HG02943 (cell line): ENCODE results near the gene NSFL1C.
"Not testable (repeated sequence)": the region's sequence is repeated elsewhere in the genome, so short reads cannot be mapped to it uniquely, and the experiment has no call there.

Experiments used
- ATAC-seq: cut with Tn5 transposase; IDR thresholded peaks from one replicate; pipeline ENCODE4 v1.9.1; 2021; ENCODE audit warnings: mild to moderate bottlenecking, low read depth, moderate library complexity; ENCODE audit not compliant: unreplicated experiment

The NSFL1C gene

GRCh38 chr20:1466211-1467081, at the start of gene NSFL1C:
TSS of gene NSFL1C (minus strand) at chr20:1466849. CDS start at chr20:1466824, 25 bp downstream.
- peak; percentile 81 for ATAC-seq

- no peak for ATAC-seq
Measured at GRCh38 chr20:1513801-1514200, 47.2 kb upstream of the NSFL1C start.

GRCh38 chr20:1509237-1509636, 42.6 kb upstream of the NSFL1C start:
- no peak for ATAC-seq

DNA sequence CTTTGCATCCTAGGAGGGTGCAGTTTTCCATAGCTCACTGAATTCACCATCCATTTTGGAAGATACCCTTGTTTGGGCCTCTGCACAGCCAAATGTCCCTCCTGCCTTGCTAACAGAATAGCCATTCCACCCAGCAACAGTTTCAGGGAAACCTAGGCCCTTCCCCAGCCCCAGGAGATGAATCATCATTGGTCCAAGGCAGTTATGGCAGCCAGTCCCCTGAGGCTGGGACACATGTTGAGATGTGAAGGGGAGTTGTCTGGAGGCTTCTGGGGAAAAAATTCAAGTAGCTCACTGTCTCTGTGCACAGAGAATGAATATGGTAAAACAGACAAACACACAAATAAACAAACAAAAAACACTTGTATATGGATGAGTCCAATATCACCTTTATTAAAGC, 41.9 kb upstream of the NSFL1C start:
- no peak for ATAC-seq

- ATAC-seq, result no peak
Measured at GRCh38 chr20:1507276-1507675, 40.6 kb upstream of the NSFL1C start.

DNA sequence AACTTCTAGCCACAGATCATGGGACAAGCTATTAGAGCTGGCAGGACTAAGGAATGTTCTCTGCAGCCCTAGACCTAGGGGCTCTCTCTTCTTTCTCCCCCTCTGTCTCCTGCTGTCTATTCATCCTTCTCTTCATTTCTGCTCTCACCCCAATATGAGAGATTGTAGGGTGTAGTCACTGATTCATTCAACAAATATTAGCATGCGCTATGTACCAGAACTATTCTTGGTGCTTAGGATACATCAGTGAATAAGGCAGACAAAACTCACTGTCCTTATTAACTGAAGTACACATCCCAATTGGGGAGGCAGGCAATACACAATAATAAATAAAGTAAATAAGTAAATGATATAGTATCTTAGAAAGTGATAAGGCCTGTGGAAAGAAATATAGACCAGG, 39.2 kb upstream of the NSFL1C start:
- no peak for ATAC-seq

GRCh38 chr20:1505361-1505760, 38.7 kb upstream of the NSFL1C start:
- no peak for ATAC-seq

DNA sequence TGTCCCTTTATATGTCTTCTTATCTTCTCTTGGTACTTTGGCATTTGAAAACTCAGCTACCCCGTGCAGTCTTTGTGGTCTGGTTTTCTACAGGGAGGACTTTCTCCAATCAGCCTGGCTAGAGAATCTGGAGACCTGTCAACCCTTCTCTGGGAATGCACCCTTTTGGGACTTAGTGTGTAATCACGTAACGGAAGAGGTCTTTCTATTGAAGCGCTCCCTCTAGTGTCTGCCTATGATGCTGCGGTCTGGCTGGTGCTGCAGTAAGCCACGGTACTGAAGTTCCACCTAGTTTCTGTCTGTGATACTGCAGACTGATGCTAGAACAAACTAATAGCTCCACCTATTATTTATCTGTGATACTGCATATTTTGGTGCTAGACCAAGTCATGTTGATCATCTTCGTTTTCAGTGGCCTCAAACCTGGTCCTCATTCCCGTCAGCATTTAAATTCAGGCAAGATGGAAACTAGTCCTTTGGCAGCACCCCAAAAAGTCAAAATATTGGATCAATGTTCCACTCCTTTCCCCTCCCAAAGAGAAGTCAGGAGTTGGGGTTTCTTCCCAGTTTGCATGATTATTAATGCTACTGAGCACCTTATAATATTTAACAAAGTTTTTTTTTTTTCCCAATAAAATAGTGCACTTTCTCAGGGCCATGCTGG, 37.0 kb upstream of the NSFL1C start:
- ATAC-seq, result peak; percentile 88

GRCh38 chr20:1500496-1500895, 33.8 kb upstream of the NSFL1C start:
- no peak for ATAC-seq

DNA sequence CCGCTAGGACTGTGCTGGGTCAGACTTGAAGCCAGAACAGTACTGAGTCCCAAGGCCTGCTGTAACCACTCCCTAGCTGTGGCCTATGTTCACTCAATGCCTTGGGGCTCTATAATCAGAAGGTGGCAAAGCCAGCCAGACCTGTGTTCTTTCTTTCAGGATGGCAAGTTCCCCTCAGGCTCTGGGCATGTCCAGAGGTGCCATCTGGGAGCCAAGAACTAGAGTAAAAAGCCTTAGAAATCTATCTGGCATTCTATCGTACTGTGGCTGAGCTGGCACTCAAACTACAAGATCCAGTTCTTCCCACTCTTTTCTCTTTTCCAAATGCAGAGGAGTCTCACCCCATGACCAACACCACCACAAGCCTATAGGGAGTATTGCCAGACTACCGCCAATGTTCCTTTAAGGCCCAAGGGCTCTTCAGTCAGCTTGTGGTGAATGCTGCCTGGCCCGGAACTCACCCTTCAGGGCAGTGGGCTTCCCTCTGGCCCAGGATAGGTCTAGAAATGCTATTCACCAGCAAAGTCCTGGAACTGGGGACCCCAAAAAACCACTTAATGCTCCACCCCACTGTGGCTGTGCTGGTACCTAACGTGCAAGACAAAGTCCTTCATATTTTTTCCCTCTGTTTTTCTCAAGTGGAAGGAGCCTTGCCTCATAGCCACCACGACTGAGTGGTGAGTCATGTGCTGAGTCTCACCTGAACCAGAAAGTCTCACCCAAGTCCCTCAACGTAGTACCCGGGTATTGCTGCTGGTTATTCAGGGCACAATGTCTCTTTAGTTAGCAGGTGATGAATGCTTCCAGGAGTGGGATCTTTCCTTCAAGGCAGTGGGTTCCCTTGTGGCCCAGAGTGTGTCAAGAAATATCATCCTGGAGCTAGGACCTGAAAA, 33.1 kb upstream of the NSFL1C start:
- no peak for ATAC-seq

- ATAC-seq, result not testable (repeated sequence)
Measured at GRCh38 chr20:1497371-1497770, 30.7 kb upstream of the NSFL1C start.

GRCh38 chr20:1496930-1497329, 30.3 kb upstream of the NSFL1C start:
- no peak for ATAC-seq

GRCh38 chr20:1494436-1494835, 27.8 kb upstream of the NSFL1C start:
- no peak for ATAC-seq

- ATAC-seq, result no peak
Measured at GRCh38 chr20:1493536-1493935, 26.9 kb upstream of the NSFL1C start.

DNA sequence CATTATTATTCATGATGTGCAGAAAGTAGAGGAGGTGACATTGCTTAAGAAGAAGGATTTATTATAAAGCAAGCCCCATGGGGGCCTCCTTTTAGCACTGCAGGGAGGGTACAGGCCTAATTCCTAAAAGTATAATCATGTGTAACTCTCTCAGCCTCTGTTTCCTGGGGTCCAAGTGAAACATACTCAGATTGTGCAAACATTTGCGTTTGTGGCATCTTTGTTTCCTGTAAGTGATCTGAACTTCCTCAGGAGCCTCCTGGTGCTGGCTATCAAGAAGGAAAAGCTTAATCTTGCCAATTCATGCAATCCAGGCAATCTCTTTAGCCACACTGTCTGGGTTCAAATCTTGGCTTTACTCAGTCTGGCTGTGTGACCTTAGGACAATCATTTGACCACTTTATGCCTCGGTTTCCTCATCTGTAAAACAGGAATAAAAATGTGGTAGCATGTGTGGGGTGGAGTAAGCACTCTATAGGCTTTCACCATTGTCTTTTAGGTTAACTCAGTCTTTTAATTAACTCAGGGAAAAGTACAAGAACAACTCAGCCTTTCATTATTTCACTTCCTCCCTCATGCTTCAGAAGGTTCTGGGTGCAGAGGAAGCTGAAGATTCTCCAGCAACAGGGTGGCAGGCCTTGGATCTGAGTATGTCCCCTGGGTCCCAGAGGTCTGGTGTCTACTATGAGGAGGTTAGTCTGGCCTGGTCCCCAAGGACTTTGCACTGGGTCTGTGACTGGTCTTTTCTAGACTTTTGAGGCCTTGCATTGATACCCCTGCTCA, 25.4 kb upstream of the NSFL1C start:
- ATAC-seq, result no peak

- ATAC-seq, result no peak
Measured at GRCh38 chr20:1491281-1491840, 24.7 kb upstream of the NSFL1C start, which contains the start of gene SIRPB2. TSS of gene SIRPB2 (minus strand) at chr20:1491420. CDS start at chr20:1491359, 61 bp downstream.

GRCh38 chr20:1490643-1491195, 24.1 kb upstream of the NSFL1C start:
- ATAC-seq, result no peak

DNA sequence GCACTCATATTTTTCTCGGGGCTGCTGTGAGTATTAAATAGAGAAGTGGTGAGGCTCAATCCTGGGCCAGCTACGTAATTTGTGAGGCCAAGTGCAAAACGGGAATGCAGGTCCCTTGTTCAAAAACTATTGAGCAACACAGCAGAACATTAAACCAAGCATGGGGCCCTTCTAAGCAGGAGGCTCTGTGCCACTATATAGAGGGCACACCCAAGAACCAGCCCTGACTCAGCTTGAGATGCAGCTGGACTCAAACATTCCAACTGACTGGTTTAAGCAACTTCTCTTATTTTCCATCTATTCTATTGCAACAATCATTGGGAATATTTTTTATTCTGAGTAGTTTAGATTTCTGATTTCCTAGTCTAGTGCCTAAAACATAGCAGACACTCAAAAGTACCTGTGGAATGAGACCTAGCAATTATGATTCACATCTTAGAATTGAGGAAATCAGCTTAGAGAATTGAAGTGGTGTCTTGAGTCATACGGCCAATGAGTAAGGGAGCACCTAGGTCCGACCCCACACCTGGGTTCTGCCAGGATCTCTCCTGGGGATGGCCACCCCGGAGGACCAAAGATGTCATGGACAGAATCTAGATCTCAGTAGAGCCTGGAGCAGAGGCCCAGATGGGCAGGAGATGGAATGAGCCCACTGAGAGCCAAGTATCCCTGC, 23.3 kb upstream of the NSFL1C start:
- ATAC-seq, result no peak

- ATAC-seq, result no peak
Measured at GRCh38 chr20:1489325-1489724, 22.7 kb upstream of the NSFL1C start.
